ENCODE results near the gene EPX. TPM values are rescaled to one million over a fixed set of nuclear protein-coding genes. Genes with fewer than 3 reads are reported as not detected.
A peak's percentile ranks its signal among the peaks of the same experiment; 100 is the strongest.

Gene EPX
- total and polyA plus RNA-seq, 2 experiments from 2014 or later: not detected

- no peaks in the 10 kb centered on the region for H3K27me3 ChIP-seq
- H3K9me3 ChIP-seq (ENCODE audit: low read depth): no peaks in the 10 kb centered on the region
- peak in 1 of 2 donors; percentile 3 for DNase-seq (ENCODE audit: low read depth in 1 of 2, low spot score in 1 of 2)
- H3K4me1 ChIP-seq (ENCODE audit: low read depth): no peaks in the 10 kb centered on the region
- TF ChIP-seq CTCF (IDR thresholded peaks at IDR 0.05; ENCODE audit: low read depth, low read length): no peak
- no peak overlapping the region for H3K27ac ChIP-seq
- H3K4me3 ChIP-seq: no peak overlapping the region
- H3K36me3 ChIP-seq: peaks cover 7% of the 10 kb centered on the region
These were observed 12.3 kb downstream of the EPX start for GRCh38 chr17:58204796-58205195.

GRCh38 chr17:58205936-58206335 lies 13.4 kb downstream of the EPX start:
- TF ChIP-seq CTCF (IDR thresholded peaks at IDR 0.05; ENCODE audit: low read depth, low read length): no peak
- no peak overlapping the region for H3K27ac ChIP-seq
- no peaks in the 10 kb centered on the region for H3K9me3 ChIP-seq (ENCODE audit: low read depth)
- DNase-seq (ENCODE audit: low read depth in 1 of 2, low spot score in 1 of 2): no peak
- no peak overlapping the region for H3K4me3 ChIP-seq
- H3K4me1 ChIP-seq (ENCODE audit: low read depth): no peaks in the 10 kb centered on the region
- H3K27me3 ChIP-seq: no peaks in the 10 kb centered on the region
- peaks cover 10% of the 10 kb centered on the region for H3K36me3 ChIP-seq

GRCh38 chr17:58207451-58207850 lies 14.9 kb downstream of the EPX start:
- peaks cover 15% of the 10 kb centered on the region for H3K36me3 ChIP-seq
- no peak overlapping the region for H3K27ac ChIP-seq
- no peak for DNase-seq (ENCODE audit: low read depth in 1 of 2, low spot score in 1 of 2)
- no peak overlapping the region for H3K4me3 ChIP-seq
- no peaks in the 10 kb centered on the region for H3K27me3 ChIP-seq
- no peak for TF ChIP-seq CTCF (IDR thresholded peaks at IDR 0.05; ENCODE audit: low read depth, low read length)
- no peaks in the 10 kb centered on the region for H3K4me1 ChIP-seq (ENCODE audit: low read depth)
- H3K9me3 ChIP-seq (ENCODE audit: low read depth): no peaks in the 10 kb centered on the region

GRCh38 chr17:58208344-58208743 lies 15.8 kb downstream of the EPX start:
- no peak for TF ChIP-seq CTCF (IDR thresholded peaks at IDR 0.05; ENCODE audit: low read depth, low read length)
- Histone ChIP-seq H3K4me3 (no peak overlapping the region), H3K4me1 (ENCODE audit: low read depth) (no peaks in the 10 kb centered on the region), H3K27ac (no peak overlapping the region), H3K27me3 (no peaks in the 10 kb centered on the region), H3K9me3 (ENCODE audit: low read depth) (no peaks in the 10 kb centered on the region), H3K36me3 (peaks cover 20% of the 10 kb centered on the region)
- no peak for DNase-seq (ENCODE audit: low read depth in 1 of 2, low spot score in 1 of 2)

- Histone ChIP-seq H3K4me1 (ENCODE audit: low read depth) (no peaks in the 10 kb centered on the region), H3K27ac (no peak overlapping the region), H3K27me3 (no peaks in the 10 kb centered on the region), H3K36me3 (peaks cover 27% of the 10 kb centered on the region), H3K9me3 (ENCODE audit: low read depth) (no peaks in the 10 kb centered on the region), H3K4me3 (no peak overlapping the region)
- DNase-seq (ENCODE audit: low read depth in 1 of 2, low spot score in 1 of 2): no peak
- TF ChIP-seq CTCF (IDR thresholded peaks at IDR 0.05; ENCODE audit: low read depth, low read length): no peak
These were observed 18.4 kb downstream of the EPX start for GRCh38 chr17:58210922-58211321.

GRCh38 chr17:58215685-58216084 lies 23.2 kb downstream of the EPX start:
- no peaks in the 10 kb centered on the region for H3K27me3 ChIP-seq
- no peaks in the 10 kb centered on the region for H3K4me1 ChIP-seq (ENCODE audit: low read depth)
- no peak for DNase-seq (ENCODE audit: low read depth in 1 of 2, low spot score in 1 of 2)
- no peak overlapping the region for H3K27ac ChIP-seq
- no peaks in the 10 kb centered on the region for H3K9me3 ChIP-seq (ENCODE audit: low read depth)
- TF ChIP-seq CTCF (IDR thresholded peaks at IDR 0.05; ENCODE audit: low read depth, low read length): no peak
- H3K4me3 ChIP-seq: no peak overlapping the region
- H3K36me3 ChIP-seq: peaks cover 25% of the 10 kb centered on the region

Measured in cardiac muscle cell (in vitro differentiated cells and primary cell).